GM12878 (cell line): ENCODE data around the gene CHKA. TPM values are rescaled to one million over a fixed set of nuclear protein-coding genes. Genes with fewer than 3 reads are reported as not detected.

Experiments
- ATAC-seq: fragments of 200-7000 bp; cut with Tn5 transposase; 3 replicates; pipeline ENCODE4 v1.9.1; 2020; ENCODE audit warnings: mild to moderate bottlenecking, moderate library complexity
- BruUV-seq: library from RNA; stranded (reverse); fragments of 400-500 nt; replicated peaks from 2 replicates; lab custom pipeline; 2021; lab: Mats Ljungman, UMichigan
- CTCF ChIA-PET: fragments of 300-600 bp; sonication (Branson Sonifier 250); formaldehyde crosslinking; extraction: SDS; loops from one replicate; lab custom pipeline; 2021; ENCODE audit warnings: inconsistent platforms; lab: Yijun Ruan, JAX
- POLR2A ChIA-PET: fragments of 350-600 bp; formaldehyde crosslinking; extraction: SDS; loops from one replicate; lab custom pipeline; 2021; ENCODE audit warnings: inconsistent platforms; lab: Charles Lee
- RAD21 ChIA-PET: fragments of 300-600 bp; sonication (Branson Sonifier 250); formaldehyde crosslinking; loops from one replicate; lab custom pipeline; 2023; ENCODE audit warnings: antibody characterized with exemption; ENCODE audit not compliant: unreplicated experiment; lab: Charles Lee
- SMC1A ChIA-PET: fragments of 300-600 bp; sonication (Branson Sonifier 250); formaldehyde crosslinking; loops from one replicate; lab custom pipeline; 2023; ENCODE audit not compliant: unreplicated experiment, uncharacterized antibody; lab: Charles Lee
- DNase-seq: peaks from one replicate; pipeline ENCODE4 v3.0.0-alpha.2; 2011; ENCODE audit warnings: low read depth, low spot score
- FAIRE-seq: peaks from 3 replicates; lab custom pipeline; 2011; peaks lifted over from hg19 to GRCh38; lab: Jason Lieb, UNC
- H2AFZ ChIP-seq: 2 replicates; pipeline ENCODE4 v1.6.0; 2011; ENCODE audit warnings: low read depth, low read length, control low read depth; ENCODE audit not compliant: control insufficient read depth
- H3K27ac ChIP-seq: 2 replicates; pipeline ENCODE4 v1.5.1; 2011; ENCODE audit warnings: control low read depth; ENCODE audit not compliant: control insufficient read depth, insufficient read depth
- H3K27me3 ChIP-seq, 2 experiments: replicated peaks in 1 of 2; 2 replicates each; pipeline versions ENCODE4 v1.6.0 to v1.6.1; 2011; ENCODE audit warnings: low read length in 1 of 2; ENCODE audit not compliant: control insufficient read depth in 2 of 2, insufficient read depth in 2 of 2
- H3K36me3 ChIP-seq, 2 experiments: 2 replicates each; pipeline ENCODE4 v1.5.1; 2011; ENCODE audit warnings: low read length in 1 of 2; ENCODE audit not compliant: control insufficient read depth in 2 of 2, insufficient read depth in 2 of 2
- H3K4me1 ChIP-seq: 2 replicates; pipeline ENCODE4 v1.6.1; 2011; ENCODE audit warnings: mild to moderate bottlenecking, low read length, moderate library complexity, mixed read lengths; ENCODE audit not compliant: control insufficient read depth, insufficient read depth
- H3K4me2 ChIP-seq: 2 replicates; pipeline ENCODE4 v1.6.0; 2011; ENCODE audit warnings: control low read depth; ENCODE audit not compliant: control insufficient read depth, insufficient read depth
- H3K4me3 ChIP-seq: fragments of 200-600 bp; sonication (generic); 2 replicates; pipeline ENCODE4 v1.5.1; 2016
- H3K79me2 ChIP-seq: 2 replicates; pipeline ENCODE4 v1.6.0; 2011; ENCODE audit warnings: low read length; ENCODE audit not compliant: control insufficient read depth, insufficient read depth
- H3K9ac ChIP-seq: 2 replicates; pipeline ENCODE4 v1.8.0; 2011; ENCODE audit warnings: low read length, control low read depth, mixed read lengths; ENCODE audit not compliant: control insufficient read depth, insufficient read depth
- H3K9me3 ChIP-seq: replicated peaks from 3 replicates; pipeline ENCODE4 v1.5.1; 2011; ENCODE audit warnings: mild to moderate bottlenecking, low read length; ENCODE audit not compliant: control insufficient read depth, insufficient read depth
- H4K20me1 ChIP-seq: 2 replicates; pipeline ENCODE4 v1.6.0; 2011; ENCODE audit not compliant: control insufficient read depth, insufficient read depth
- BCLAF1 ChIP-seq: fragments of 450-650 bp; IDR thresholded peaks from 2 replicates; pipeline ENCODE4 v1.6.1; 2017; ENCODE audit warnings: antibody characterized with exemption, mild to moderate bottlenecking, moderate library complexity
- E2F8 ChIP-seq: fragments of 450-650 bp; IDR thresholded peaks from 2 replicates; pipeline ENCODE4 v1.6.1; 2018; ENCODE audit warnings: mild to moderate bottlenecking, low read depth, moderate library complexity; ENCODE audit not compliant: partially characterized antibody
- IRF4 ChIP-seq: IDR thresholded peaks from 2 replicates; pipeline ENCODE4 v1.6.1; 2011; ENCODE audit warnings: low read depth, low read length
- KLF5 ChIP-seq: fragments of 450-650 bp; IDR thresholded peaks from 2 replicates; pipeline ENCODE4 v1.6.1; 2014; ENCODE audit warnings: mild to moderate bottlenecking; ENCODE audit not compliant: partially characterized antibody
- MEF2B ChIP-seq: fragments of 450-650 bp; IDR thresholded peaks from 2 replicates; pipeline ENCODE4 v1.6.1; 2018; ENCODE audit warnings: mild to moderate bottlenecking, moderate library complexity; ENCODE audit not compliant: partially characterized antibody, poor library complexity, severe bottlenecking
- MXI1 ChIP-seq: fragments of 150-350 bp; IDR thresholded peaks from 2 replicates; pipeline ENCODE4 v1.6.1; 2011; ENCODE audit warnings: low read depth, mild to moderate bottlenecking, inconsistent platforms, low read length, improper control_type of control experiment
- NFYA ChIP-seq: IDR thresholded peaks from 2 replicates; pipeline ENCODE4 v1.6.1; 2011; ENCODE audit warnings: low read depth, mild to moderate bottlenecking, low read length, improper control_type of control experiment, borderline replicate concordance
- RAD51 ChIP-seq: fragments of 450-650 bp; IDR thresholded peaks from 2 replicates; pipeline ENCODE4 v1.6.1; 2016; ENCODE audit warnings: moderate library complexity, mild to moderate bottlenecking, inconsistent platforms
- SIX5 ChIP-seq: IDR thresholded peaks from 2 replicates; pipeline ENCODE4 v1.6.1; 2011; ENCODE audit warnings: mild to moderate bottlenecking, low read depth, low read length, moderate library complexity; ENCODE audit not compliant: severe bottlenecking
- SPI1 ChIP-seq: IDR thresholded peaks from 2 replicates; pipeline ENCODE4 v1.6.1; 2011; ENCODE audit warnings: low read depth, mild to moderate bottlenecking, low read length, moderate library complexity, borderline replicate concordance; ENCODE audit not compliant: insufficient read depth
- ZNF207 ChIP-seq: fragments of 450-650 bp; IDR thresholded peaks from 2 replicates; pipeline ENCODE4 v1.6.1; 2014; ENCODE audit warnings: antibody characterized with exemption, mild to moderate bottlenecking, borderline replicate concordance
- WGBS: methylation state at CpG from one replicate; pipeline ENCODE4 v1.1.6; 2016; ENCODE audit warnings: low lambda C conversion rate; ENCODE audit not compliant: insufficient replicate concordance, insufficient coverage; ENCODE audit errors: missing lambda C conversion rate; 5-methylcytosine and 5-hydroxymethylcytosine counted together
- in situ Hi-C: fragments of 300-500 bp; cut with MboI; formaldehyde crosslinking; loops from 9 replicates; pipeline ENCODE4 v1.14.3; 2018; ENCODE audit warnings: mixed read lengths
- intact Hi-C: fragments of 100-400 bp; cut with micrococcal nuclease; formaldehyde crosslinking; loops from one replicate; pipeline ENCODE4 v1.14.2; 2022; ENCODE audit not compliant: unreplicated experiment
- polyA plus RNA-seq, 11 experiments: library from polyadenylated mRNA; depleted of rRNA in 4 of 11; unstranded in 6 of 11; stranded (reverse) in 5 of 11; fragments of >200 nt; fragmentation: Nextera tagmentation in 4 of 11; fragmentation: Illumina TruSeq in 1 of 11; extraction: Ambion mirVana in 4 of 11; extraction: Trizol in 1 of 11; gene quantifications; 1 replicate in 1 of 11; 2 replicates in 10 of 11; pipeline versions ENCODE4 v1.2.1 to v1.2.3, GENCODE V29; 2011 to 2016; ENCODE audit warnings: inconsistent platforms in 2 of 11, missing spikeins in 2 of 11, low read depth in 1 of 11
- total RNA-seq, 4 experiments: library from RNA; depleted of rRNA in 3 of 4; stranded (reverse); fragments of >200 nt in 3 of 4; fragmentation: Illumina TruSeq in 1 of 4; extraction: Trizol in 1 of 4; gene quantifications; 2 replicates each; pipeline versions ENCODE4 v1.2.1 to v1.2.3, GENCODE V29; 2013 to 2021

Gene CHKA
- total and polyA plus RNA-seq, 10 of the 15 experiments (the other 5 are each of a cell fraction or from before 2014, with no cell fraction given) = 5.2 to 29.2 (median 21.2) TPM

DNA sequence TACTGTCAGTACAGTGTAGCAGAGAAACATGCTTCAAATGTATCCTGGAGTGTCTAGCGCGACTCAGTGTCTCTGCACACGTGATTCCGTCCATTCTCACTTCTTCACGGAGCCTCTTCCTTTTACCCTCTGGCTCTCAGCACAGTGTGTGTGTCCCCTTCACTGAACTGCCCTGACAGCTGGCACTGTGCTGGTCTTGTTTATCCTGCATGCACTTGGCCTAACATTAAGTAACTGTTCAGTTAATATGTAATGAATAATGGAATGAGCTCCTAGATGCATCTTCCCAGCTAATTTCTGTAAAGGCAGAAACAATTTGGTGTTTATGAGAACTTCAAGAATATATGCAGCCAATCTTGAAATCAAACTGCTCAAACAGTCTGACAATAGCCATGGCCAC is 47.5 kb upstream of the CHKA start (continued):
- no peak for TF ChIP-seq BCLAF1

- Histone ChIP-seq H3K4me1 (no peaks in the 10 kb centered on the region), H3K27ac (no peak overlapping the region), H3K79me2 (no peaks in the 10 kb centered on the region), H3K27me3 (no peaks in the 10 kb centered on the region), H3K9me3 (no peaks in the 10 kb centered on the region), H3K36me3 (peaks cover 1 to 12% of the 10 kb centered on the region in 2 experiments; a peak in 3 of 4 replicates), H4K20me1 (no peaks in the 10 kb centered on the region), H3K4me2 (no peak overlapping the region), H3K4me3 (no peak overlapping the region), H3K9ac (no peak overlapping the region), H2AFZ (no peak overlapping the region)
- no peak for FAIRE-seq
- in situ Hi-C loops = no loop called here
- RAD21 ChIA-PET = no interaction called here
- POLR2A ChIA-PET = interaction anchor here (0.6 to 0.7 kb wide), 2 partner anchors 8 to 306 kb away, joined by 3 to 6 read pairs; no protein-coding TSS in a partner anchor
- no peak for DNase-seq
- WGBS = 97% methylated on average over 5 of the region's 6 CpGs
- intact Hi-C loops = no loop called here
- no TSS peak for BruUV-seq
- TF ChIP-seq SIX5 = no peak
- TF ChIP-seq RAD51 = no peak
- no peak for TF ChIP-seq E2F8
- no peak for TF ChIP-seq NFYA
- no peak for TF ChIP-seq SPI1
- no peak for TF ChIP-seq ZNF207
- TF ChIP-seq IRF4 = no peak
- no peak for TF ChIP-seq KLF5
- no peak for TF ChIP-seq MEF2B
- TF ChIP-seq MXI1 = no peak
- ATAC-seq = no peak
- SMC1A ChIA-PET = interaction anchor here (1.3 kb wide), 1 partner anchor 9 kb away, joined by 3 read pairs; no protein-coding TSS in a partner anchor
- CTCF ChIA-PET = interaction anchor here (1.0 to 1.2 kb wide), 2 partner anchors 37 to 41 kb away, joined by 3 to 6 read pairs; no protein-coding TSS in a partner anchor
These were observed 46.3 kb upstream of the CHKA start for GRCh38 chr11:68167474-68167873.
